Measurements from ENCODE around the gene HOXB2.

HOXB2 gene

DNA sequence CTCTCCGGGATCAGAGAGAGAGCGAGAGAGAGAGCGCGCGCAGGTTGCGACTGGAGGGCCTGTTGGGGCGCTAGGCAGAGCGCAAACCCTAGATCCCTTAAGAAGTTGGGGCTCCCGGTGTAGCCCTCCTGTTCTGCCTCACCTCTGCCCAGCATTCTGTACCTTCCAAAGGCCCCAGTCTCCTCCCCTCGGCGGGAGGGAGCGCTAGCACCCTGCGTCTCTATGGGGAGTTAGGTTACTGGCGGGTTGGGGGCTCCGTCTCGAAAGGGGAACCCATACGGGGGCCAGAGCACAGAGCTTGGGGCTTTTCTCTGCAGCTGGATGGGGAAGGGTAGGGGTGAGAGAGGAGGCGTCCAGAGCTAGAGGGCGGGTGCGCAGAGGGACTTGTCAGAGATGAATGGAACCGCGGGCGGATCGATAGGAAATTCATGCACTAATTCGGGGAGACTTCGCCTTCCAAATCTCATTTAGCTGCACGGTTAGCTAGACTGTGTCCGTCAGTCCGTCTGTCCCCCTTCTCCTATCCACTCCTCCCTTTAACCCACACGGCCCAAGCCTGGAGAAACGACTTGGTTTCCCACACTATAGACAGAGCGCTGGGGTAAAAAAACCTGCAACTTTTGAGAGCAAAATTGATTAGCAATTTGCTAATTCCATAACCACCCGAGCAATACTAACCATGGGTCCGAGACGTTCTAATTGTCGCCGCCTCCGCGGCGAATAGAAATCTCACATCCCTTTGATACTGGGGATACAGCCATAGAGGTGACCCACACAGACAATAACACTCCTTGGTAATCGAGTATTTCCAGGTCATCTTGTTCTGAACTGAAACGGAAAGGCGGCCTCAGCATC, 33.9 kb upstream of the HOXB2 start:
- no peak for DNase-seq

DNA sequence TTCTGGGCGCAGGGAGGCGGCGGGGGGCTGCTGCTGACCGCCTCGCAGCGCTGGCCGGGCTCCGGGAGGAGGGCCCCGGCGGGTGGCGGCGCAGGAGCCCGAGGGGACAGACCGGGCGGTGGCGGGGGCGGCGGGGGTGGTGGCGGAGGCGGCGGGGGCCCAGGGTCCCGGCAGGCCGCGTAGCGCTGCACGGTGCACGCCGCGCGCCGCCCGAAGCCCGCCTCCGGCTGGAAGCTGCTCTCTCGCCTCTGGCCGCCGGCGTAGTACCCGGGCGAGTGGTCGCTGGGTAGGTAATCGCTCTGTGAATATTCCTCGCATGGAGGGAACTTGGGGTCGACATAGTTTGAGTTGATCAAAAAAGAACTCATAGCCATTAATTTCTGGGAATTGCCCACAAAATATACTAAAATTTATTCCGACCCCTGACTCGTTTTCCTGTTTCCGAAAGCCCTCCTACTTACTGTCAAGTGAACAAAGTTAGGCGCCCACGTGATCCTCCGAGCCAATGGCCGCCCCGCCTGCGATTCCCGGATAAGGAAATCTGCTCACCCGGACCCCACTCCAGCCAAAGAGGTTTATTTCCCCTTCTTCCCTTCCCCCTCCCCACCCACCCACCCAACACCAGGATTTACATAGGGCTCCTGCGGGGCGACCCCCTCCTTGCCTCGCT, 33.2 kb upstream of the HOXB2 start, which contains the start of gene HOXB4:
HOXB4 (minus strand) TSS at position 405 of the 670 bp plus-strand sequence; CDS start at position 374, 31 bp downstream.
- DNase-seq, result peak; percentile 68

DNA sequence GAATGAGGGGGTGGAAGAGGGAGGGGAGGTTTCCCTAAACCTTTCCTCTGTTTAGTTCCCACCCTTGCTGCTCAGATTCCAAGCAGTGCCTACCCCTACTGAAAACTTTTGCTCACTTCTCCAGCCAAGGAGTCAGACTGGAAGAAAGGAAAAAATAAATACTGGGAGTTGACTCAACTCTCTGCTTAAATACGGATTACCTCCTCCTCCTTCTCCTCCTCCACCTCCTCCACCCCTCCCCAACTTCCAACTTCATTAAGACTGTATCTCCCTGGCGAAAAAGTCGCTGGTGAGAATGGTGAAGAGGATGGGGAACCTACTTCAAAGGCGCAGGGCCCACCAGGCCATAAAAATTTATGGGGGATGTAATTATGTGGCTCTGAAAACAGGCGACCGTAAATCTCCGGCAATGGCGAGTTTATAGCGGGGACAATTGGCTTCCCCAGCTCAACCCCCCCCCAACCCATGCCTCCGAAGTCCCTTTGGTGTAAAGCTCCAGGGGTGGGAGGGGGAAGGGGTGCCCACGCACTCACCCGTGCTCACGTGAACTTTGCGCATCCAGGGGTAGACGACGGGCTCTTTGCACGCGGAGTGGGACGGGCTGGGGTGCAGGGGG, 32.5 kb upstream of the HOXB2 start:
- no peak for DNase-seq

DNA sequence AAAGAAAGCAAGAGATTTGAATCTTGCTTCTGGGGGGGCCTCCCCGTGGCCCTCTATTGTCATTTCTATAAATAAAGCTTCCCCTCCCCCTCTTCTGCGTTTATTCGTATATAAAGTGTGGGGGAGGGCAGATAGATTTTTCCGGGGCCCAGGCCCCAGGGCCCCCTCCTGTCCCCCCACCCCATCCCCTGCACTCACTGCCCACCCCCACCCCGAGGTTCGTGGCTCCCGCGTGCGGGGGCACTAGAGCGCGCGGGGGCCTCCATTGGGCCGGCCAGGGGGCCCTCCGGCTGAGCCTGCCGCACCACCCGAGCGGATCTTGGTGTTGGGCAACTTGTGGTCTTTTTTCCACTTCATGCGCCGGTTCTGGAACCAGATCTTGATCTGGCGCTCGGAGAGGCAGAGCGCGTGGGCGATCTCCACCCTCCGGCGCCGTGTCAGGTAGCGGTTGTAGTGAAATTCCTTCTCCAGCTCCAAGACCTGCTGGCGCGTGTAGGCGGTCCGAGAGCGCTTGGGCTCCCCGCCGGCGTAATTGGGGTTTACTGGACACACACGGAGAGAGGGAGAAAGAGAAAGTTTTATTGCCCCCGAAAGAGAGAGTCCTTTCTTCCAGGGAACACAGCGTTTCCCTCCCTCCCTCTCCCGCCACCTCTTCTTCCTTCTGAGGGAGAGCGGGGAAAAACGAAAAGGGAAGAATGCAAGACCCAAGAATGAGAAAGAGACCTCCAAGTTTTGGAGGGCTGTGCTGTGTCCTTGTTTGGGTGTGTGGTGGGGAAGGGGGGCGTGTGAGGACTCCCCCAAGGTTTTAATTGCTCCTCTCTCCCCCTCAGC, 31.8 kb upstream of the HOXB2 start:
- DNase-seq, result no peak

DNA sequence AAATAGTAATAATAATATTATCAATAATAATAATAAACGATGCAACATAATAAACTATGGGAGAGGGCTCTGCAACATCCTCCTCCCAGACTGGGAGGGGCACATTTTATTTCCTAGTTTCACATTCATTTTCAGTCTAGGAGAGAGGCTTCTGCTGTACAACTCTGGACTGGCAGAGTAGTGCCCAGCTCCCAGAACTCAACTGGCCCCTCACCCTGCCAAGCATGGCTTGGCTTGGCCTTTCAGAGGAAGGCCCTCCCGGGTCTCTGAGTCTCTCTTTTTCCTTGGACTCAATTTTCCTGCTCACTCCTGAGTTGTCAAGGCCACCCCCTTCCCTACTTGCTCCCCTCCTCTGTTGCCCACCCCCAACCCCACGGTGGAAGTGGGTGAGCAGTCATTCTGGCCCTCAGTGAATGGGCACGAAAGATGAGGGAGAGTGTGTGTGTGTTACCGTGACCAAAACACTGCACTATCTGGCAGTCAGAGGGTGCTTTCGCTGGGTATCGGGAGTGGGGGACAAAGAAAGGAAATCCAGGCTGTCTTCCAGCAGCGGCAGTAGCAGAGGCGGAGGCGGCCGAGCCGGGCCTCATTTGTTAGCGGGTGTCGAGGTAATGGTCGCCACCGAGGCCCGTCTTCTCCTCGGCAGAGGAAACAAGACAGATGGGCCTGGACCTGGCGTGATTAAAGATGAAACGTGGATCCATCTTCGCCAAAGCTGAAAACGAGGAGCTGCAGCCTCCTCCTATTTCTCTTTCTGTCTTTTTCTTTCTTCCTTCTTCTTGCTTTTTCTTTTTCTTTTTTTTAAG, 31.0 kb upstream of the HOXB2 start:
- DNase-seq, result no peak

DNA sequence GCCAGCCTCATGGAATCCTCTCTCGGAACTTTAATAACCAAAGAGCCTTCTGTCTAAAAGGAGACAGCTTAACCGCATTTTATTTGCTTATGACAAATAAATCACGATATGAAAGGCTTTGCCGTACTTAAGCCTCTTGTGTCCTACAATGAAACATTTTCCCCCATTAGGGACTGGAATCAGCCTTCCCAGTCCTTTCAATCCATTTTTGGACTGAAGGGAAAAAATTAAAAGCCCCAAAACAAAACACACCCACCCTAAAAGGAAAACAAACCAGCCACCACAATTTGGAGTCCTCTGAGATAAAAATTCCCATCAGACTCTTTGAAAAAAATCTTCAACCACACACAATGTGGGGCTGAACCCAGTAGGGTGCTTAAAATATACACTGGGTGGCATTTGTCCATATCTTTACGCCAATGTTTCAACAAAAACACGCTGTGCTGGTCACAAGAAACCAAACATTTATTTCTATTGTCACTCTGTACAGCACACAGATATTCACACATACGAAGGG, 30.2 kb upstream of the HOXB2 start:
- no peak for DNase-seq

DNA sequence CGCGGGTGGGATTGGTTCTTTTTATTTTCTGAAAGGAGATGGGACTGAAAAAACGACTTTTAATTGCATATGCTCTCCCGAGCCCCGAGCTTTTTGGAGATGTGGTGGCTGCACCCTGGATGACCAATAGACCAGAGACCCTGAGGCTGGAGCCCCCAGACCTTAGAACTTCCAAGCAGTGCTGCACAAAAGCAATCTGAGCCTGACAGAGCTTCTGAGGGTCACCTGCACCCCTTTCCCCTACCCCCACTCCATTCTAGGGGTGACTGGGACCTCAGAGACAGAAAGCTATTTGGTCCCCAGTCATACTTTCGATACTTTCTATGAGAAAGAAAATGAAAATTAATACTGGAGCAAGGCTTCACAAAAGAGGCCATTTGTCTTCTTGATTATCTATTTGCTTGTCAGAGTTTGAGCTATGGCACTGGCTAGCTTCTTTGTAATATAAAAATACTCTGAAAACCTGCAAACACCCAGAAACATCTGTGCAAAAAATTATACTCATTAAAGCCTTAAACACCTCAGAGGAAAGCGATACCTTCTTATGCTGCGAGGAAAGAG, 29.7 kb upstream of the HOXB2 start:
- DNase-seq, result no peak

DNA sequence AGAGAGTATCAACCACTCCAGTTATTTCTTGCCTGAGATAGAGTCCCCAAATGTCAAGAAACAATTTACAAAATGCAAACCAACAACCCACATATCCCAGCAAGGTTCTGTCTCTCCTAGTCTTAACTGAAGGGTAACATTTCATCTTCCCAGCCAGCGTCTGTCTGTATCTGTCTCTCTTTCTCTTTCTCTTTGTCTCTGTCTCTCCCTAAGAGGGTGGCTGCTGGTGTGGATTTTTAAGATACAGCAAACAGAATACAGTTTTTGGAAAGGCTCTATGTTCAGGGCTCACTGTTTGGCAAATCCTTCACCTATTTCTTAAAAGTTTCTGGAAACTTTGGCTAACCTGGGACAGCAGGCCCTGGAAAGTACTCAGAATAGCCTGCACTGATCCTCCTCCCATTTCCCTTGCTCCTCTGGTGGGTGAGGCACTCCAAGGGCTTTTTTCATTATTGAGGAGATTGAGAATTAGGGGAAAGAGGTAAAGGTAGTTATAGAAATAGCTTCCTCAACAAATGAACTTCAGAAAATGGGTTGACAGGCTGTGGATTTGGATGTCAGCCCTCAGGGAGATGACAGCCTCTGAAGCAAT, 27.0 kb upstream of the HOXB2 start:
- DNase-seq, result no peak

DNA sequence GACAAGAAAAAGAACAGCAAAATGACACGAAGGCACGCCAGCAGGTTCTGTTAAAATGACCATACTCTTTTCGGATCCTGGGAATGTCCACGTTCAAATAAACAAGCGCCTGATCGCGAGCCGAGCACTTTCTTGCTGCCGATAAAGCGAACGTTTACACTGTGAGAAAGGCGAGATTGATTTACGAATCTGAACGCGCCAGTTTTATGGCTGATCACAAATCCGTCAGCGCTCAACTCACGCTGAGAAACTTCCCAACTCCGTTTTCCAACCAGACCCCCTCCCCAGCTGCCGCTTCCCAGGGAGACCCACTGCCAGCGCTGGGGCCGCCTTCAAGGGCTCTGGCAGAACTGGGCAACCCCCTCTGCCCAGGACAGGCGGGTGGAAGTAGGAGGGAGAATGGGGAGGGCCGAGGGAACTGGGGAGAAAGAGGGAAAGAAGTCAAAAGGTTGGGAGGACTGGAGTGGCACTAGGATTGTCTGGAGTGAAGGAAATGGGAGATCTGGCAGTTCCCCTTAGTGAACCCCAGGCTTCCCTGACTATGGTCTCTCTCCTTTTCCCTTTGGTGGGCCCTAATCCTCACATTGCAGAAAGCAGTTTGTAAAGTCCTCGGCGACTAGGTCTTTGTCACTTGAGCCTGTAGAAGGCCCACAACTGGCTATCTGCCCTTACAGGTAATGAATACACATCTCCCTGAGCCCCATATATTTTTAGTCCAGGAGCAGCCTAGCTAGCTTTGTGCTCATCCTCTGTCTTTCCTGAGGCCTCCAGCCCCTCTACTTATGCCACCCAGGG, 26.3 kb upstream of the HOXB2 start:
- DNase-seq, result no peak

DNA sequence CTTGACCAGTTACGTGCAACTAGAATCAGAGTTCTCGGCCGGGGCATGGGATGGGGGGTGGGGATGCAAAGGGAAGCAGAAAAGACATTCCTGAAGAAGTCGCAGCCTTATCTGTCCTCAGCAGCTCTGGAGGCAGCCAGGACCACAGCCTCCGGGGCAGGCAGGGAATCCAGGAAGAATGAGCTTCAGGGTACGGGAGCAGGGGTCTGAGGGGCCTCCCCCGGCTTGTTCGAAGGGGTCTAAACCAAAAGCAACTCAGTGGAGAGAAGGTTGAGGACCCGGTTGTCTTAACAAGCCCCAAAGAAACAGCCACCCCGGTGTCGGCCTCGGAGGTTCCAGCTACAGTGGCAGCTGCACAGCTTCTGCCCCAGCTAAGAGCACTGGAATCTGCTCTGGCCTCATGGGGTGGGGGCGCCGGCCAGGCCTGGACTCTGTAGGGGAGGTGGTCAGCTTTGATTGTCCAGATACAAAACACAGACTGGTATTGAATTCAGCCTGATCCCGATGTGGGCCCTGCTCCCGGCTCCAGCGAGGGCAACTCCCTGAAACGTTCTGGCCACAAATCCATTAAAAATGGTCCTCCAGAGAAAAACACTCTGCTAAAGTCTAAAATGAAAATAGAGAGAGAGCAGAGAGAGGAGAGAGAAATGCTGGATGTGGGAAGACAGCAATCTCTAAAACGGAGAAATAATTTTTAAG, 25.6 kb upstream of the HOXB2 start:
- no peak for DNase-seq

DNA sequence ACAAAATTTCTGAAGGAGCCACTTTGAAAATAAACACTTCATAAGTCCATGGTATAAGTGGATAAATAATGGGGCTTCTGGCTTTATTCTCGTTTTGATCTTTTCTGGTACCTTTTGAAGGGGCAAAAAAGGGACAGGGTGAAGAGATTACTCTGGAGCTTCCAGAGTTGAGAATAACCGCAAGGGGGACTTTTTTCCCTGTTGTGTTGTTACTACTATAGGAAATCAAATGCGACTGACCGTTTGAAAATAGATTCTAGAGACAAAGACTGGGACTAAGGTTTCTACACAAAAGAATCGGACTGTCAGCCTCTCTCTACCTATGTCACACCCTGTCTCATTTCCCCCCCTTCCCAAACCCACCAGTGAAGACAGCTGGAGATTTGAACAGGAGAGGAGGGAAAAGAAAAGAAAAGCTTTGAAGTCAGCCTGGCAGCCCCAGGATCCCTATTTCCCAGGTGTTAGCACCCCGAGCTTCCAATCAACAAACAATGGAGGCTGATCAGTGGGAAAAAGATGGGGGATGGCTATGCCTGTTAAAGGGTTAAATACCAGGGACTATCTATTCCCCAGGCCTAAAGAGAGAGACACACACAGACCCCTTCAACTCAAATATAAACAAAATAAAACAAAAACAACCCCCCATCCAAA, 24.9 kb upstream of the HOXB2 start:
- DNase-seq, result no peak

DNA sequence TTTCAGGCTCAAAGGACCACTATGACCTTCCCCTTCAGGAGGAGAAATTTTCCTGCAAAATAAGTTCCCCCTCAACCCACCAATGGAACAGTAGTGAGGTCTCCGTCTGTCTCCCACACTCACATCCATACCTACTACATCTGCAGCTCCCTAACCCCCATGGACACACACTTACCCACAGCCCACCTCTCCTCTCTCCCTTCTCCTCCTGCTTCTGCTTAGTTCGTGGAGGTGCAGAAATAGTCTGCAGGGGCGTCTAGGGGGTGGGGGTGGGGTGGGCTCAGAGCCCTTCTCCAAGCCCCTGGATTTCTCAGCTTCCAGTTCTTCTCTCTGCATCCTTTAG, 24.3 kb upstream of the HOXB2 start:
- DNase-seq, result no peak

DNA sequence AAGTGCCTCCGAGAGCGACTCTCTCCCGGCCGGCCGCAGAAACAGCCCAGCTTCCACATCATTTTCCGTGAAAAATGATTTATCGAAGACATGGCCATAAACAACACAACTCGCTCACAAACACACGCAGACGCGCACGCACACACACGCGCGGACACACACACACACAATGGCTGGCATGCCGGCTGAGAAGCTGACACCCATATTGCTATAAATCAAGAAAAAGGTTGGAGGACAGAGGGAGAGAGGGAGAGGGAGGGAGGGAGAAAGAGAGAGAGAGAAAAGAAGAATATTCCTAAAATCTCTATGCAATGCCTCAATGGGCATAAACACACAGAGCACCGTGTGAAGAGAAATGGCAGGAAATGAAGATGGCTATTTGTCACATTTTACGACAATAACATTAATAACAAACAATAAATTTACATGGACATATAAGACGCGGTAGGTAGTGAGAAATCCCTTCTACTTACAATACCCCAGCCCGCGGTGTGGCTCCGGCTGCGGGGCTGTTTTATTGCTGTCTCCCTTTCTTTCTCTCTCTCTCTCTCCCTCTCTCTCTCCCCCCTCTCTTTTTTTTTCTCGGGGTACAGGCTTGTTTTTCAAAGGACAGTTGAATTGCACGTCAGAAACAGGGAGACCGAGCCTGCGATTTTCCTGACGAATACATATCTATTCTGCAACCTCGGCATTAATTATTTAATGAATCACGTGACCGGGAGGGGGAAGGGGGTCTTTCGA, 23.8 kb upstream of the HOXB2 start:
- DNase-seq, result no peak

DNA sequence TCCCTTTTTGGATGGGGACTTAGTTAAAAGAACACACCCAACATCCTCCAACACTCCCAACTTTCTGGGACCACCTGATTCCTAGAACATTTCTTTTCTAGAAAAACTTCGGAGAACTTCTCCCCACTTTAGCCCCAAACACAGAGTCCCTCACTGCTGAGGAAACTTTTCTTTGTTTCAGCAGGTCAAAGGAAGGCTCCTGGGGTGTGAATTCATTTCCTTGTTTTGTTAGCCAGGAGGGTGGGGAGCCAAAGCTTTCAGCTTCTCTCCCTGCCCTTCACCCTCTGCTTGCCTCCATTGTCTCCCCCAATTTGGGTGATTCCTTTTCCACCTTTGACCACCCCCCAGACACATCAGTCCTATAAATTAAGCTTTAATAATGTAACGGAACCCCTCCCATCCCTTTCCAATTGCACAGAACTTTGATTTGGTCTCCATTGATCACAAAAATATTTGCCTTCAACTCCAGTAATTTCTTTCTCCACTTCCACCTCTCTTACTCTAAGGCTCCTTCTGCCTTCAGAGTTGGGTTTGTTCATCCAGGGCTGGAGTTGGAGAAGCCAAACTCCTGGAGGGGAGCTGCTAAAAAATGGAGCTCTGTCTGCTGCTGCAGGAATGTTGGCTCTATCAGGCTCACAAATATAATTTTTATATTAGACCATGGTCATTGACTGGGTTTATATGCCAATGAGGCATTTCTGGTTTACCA, 22.9 kb upstream of the HOXB2 start:
- no peak for DNase-seq

DNA sequence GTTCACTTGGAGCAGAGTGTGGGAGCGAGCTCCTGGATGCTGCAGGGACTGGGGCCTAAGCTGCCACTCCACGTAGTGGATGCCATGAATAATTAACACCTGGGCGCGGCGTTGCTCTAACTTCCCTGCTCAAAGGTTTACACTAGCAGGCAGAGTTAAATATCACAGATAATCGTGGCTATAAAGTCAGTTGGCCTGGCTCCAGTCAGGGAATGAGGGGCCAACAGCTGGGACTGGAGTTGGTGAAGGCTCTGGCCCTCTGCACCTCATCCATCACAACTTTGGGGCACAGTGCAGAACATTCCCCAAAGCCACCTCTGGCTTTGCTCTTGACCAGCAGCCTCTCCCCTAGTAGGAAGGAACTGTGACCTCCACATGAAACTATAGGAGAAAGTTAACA, 22.3 kb upstream of the HOXB2 start:
- no peak for DNase-seq

DNA sequence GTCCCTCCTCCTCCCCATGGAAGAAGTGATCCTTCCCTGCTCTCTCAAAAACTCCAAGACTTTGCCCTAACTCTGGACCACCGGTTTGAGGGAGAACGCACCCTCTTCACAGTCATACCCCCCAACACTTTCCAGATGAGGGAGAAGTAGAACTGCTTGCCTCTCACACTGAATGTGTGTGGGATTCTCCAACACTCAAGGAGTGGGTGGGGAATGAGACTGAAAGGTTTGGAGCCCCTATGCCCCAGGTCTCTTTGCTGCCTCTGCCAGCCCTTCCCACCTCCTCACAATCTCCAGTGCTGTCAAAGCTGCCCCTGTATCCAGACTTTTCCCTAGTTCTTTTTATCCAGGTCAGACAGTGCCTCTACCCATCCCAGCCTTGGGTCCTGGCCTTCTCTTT, 21.8 kb upstream of the HOXB2 start:
- DNase-seq, result no peak

DNA sequence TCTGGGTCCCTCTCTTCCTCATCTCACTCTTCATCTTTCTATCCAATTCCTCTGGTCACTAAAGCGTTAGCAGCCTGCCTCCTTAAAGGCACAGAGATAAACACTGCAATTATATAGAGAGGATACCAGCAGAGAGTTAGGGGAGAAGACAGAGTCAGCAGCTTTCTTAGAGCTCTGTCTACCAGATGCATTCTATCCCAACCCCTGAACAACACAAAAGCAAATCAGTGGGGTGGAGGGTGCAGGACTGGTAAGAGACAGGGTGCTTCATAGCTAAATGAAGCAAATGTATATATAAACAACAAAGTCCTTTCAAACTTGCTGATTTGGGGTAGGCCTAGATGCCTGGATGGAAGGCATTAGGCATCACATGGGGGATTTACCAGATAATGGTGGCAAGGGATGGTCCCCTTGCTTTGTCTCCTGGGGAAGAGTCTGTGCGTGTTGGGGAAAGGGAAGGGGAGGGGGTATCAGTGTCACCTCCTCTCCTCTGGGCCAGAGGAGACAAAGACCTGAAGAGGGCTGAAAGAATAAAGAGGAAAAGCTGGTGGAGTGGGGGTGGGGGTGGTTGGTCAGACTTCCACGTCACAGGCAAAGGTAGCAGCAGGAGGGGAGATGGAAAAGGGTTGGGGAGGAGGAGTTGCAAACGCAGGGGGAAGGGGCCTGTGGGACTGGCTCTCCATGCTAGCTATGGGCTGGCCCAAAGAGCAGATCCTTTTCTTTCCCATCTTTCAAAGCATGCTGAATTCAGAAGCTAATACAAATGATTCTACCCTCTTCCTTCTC, 21.2 kb upstream of the HOXB2 start:
- DNase-seq, result no peak

All from activated gamma-delta T cell (primary cell).